HEK293 (cell line): ENCODE results near the gene CREB5.
A peak's percentile ranks its signal among the peaks of the same experiment; 100 is the strongest.

Experiments
- AEBP2 ChIP-seq: fragments of 450-650 bp; formaldehyde crosslinking; IDR thresholded peaks from 2 replicates; pipeline ENCODE4 v1.5.1; 2016; ENCODE audit warnings: missing biosample characterization, missing genetic modification characterization, borderline replicate concordance
- BCL11A ChIP-seq: fragments of 450-650 bp; formaldehyde crosslinking; IDR thresholded peaks from 2 replicates; pipeline ENCODE4 v1.5.1; 2016; ENCODE audit warnings: low read depth, missing biosample characterization, missing genetic modification characterization
- GFI1B ChIP-seq: fragments of 450-650 bp; formaldehyde crosslinking; IDR thresholded peaks from 2 replicates; pipeline ENCODE4 v1.5.1; 2016; ENCODE audit warnings: missing biosample characterization, missing genetic modification characterization
- HIC1 ChIP-seq: fragments of 450-650 bp; formaldehyde crosslinking; IDR thresholded peaks from 2 replicates; pipeline ENCODE4 v1.5.1; 2016; ENCODE audit warnings: missing biosample characterization, missing genetic modification characterization
- KLF7 ChIP-seq: fragments of 450-650 bp; formaldehyde crosslinking; IDR thresholded peaks from 2 replicates; pipeline ENCODE4 v1.5.1; 2016; ENCODE audit warnings: missing biosample characterization, missing genetic modification characterization, borderline replicate concordance
- PRDM4 ChIP-seq: fragments of 450-650 bp; formaldehyde crosslinking; IDR thresholded peaks from 2 replicates; pipeline ENCODE4 v1.5.1; 2017; ENCODE audit warnings: missing biosample characterization, missing genetic modification characterization
- TRIM28 ChIP-seq: IDR thresholded peaks from 2 replicates; pipeline ENCODE4 v1.6.1; 2011; ENCODE audit warnings: low read length, control low read depth, borderline replicate concordance
- YY1 ChIP-seq: fragments of 450-650 bp; formaldehyde crosslinking; IDR thresholded peaks from 2 replicates; pipeline ENCODE4 v1.5.1; 2018; ENCODE audit warnings: missing biosample characterization, missing genetic modification characterization
- YY2 ChIP-seq: fragments of 450-650 bp; formaldehyde crosslinking; IDR thresholded peaks from 2 replicates; pipeline ENCODE4 v1.5.1; 2016; ENCODE audit warnings: missing biosample characterization, missing genetic modification characterization
- ZBTB48 ChIP-seq: fragments of 450-650 bp; formaldehyde crosslinking; IDR thresholded peaks from 2 replicates; pipeline ENCODE4 v1.5.1; 2016; ENCODE audit warnings: missing biosample characterization, missing genetic modification characterization
- ZBTB7A ChIP-seq: fragments of 450-650 bp; formaldehyde crosslinking; IDR thresholded peaks from 2 replicates; pipeline ENCODE4 v1.5.1; 2016; ENCODE audit warnings: low read depth, missing biosample characterization, missing genetic modification characterization
- ZFP41 ChIP-seq: fragments of 450-650 bp; formaldehyde crosslinking; IDR thresholded peaks from 2 replicates; pipeline ENCODE4 v1.5.1; 2016; ENCODE audit warnings: missing biosample characterization, missing genetic modification characterization, borderline replicate concordance
- ZFP69B ChIP-seq: fragments of 450-650 bp; formaldehyde crosslinking; IDR thresholded peaks from 2 replicates; pipeline ENCODE4 v1.5.1; 2016; ENCODE audit warnings: missing biosample characterization, missing genetic modification characterization
- ZNF132 ChIP-seq: fragments of 450-650 bp; formaldehyde crosslinking; IDR thresholded peaks from 2 replicates; pipeline ENCODE4 v1.5.1; 2017; ENCODE audit warnings: missing biosample characterization, missing genetic modification characterization, borderline replicate concordance
- ZNF140 ChIP-seq: fragments of 450-650 bp; formaldehyde crosslinking; IDR thresholded peaks from 2 replicates; pipeline ENCODE4 v1.5.1; 2016; ENCODE audit warnings: missing biosample characterization, missing genetic modification characterization
- ZNF155 ChIP-seq: fragments of 450-650 bp; formaldehyde crosslinking; IDR thresholded peaks from 2 replicates; pipeline ENCODE4 v1.5.1; 2016; ENCODE audit warnings: missing biosample characterization, missing genetic modification characterization
- ZNF2 ChIP-seq: fragments of 450-650 bp; formaldehyde crosslinking; IDR thresholded peaks from 2 replicates; pipeline ENCODE4 v1.5.1; 2016; ENCODE audit warnings: missing biosample characterization, missing genetic modification characterization
- ZNF211 ChIP-seq: fragments of 450-650 bp; formaldehyde crosslinking; IDR thresholded peaks from 2 replicates; pipeline ENCODE4 v1.5.1; 2016; ENCODE audit warnings: low read depth, missing biosample characterization, missing genetic modification characterization
- ZNF280C ChIP-seq: fragments of 450-650 bp; formaldehyde crosslinking; IDR thresholded peaks from 2 replicates; pipeline ENCODE4 v1.5.1; 2016; ENCODE audit warnings: missing biosample characterization, missing genetic modification characterization
- ZNF416 ChIP-seq: fragments of 450-650 bp; formaldehyde crosslinking; IDR thresholded peaks from 2 replicates; pipeline ENCODE4 v1.5.1; 2016; ENCODE audit warnings: missing biosample characterization, missing genetic modification characterization
- ZNF473 ChIP-seq: fragments of 450-650 bp; formaldehyde crosslinking; IDR thresholded peaks from 2 replicates; pipeline ENCODE4 v1.5.1; 2017; ENCODE audit warnings: missing biosample characterization, missing genetic modification characterization
- ZNF48 ChIP-seq: fragments of 450-650 bp; formaldehyde crosslinking; IDR thresholded peaks from 2 replicates; pipeline ENCODE4 v1.5.1; 2016; ENCODE audit warnings: missing biosample characterization, missing genetic modification characterization
- ZNF529 ChIP-seq: fragments of 450-650 bp; formaldehyde crosslinking; IDR thresholded peaks from 2 replicates; pipeline ENCODE4 v1.5.1; 2017; ENCODE audit warnings: missing genetic modification characterization, missing biosample characterization; ENCODE audit not compliant: insufficient replicate concordance
- ZNF600 ChIP-seq: fragments of 450-650 bp; formaldehyde crosslinking; IDR thresholded peaks from 2 replicates; pipeline ENCODE4 v1.5.1; 2016; ENCODE audit warnings: missing biosample characterization, missing genetic modification characterization
- ZNF660 ChIP-seq: fragments of 450-650 bp; IDR thresholded peaks from 2 replicates; pipeline ENCODE4 v1.5.1; 2018; ENCODE audit warnings: missing biosample characterization, mild to moderate bottlenecking, missing genetic modification characterization
- ZNF670 ChIP-seq: fragments of 450-650 bp; formaldehyde crosslinking; IDR thresholded peaks from 2 replicates; pipeline ENCODE4 v1.5.1; 2016; ENCODE audit warnings: missing biosample characterization, missing genetic modification characterization, low read depth
- ZNF677 ChIP-seq: fragments of 450-650 bp; IDR thresholded peaks from 2 replicates; pipeline ENCODE4 v1.5.0; 2018; ENCODE audit warnings: missing biosample characterization, mild to moderate bottlenecking, missing genetic modification characterization, moderate library complexity
- ZNF776 ChIP-seq: fragments of 450-650 bp; formaldehyde crosslinking; IDR thresholded peaks from 2 replicates; pipeline ENCODE4 v1.5.0; 2017; ENCODE audit warnings: missing biosample characterization, missing genetic modification characterization, borderline replicate concordance
- ZNF792 ChIP-seq: fragments of 450-650 bp; formaldehyde crosslinking; IDR thresholded peaks from 2 replicates; pipeline ENCODE4 v1.5.1; 2016; ENCODE audit warnings: missing biosample characterization, missing genetic modification characterization
- ZNF843 ChIP-seq: fragments of 450-650 bp; formaldehyde crosslinking; IDR thresholded peaks from 2 replicates; pipeline ENCODE4 v1.5.1; 2016; ENCODE audit warnings: missing biosample characterization, missing genetic modification characterization
- TF ChIP-seq, protein P1 (sequence below): fragments of 450-650 bp; formaldehyde crosslinking; IDR thresholded peaks from 2 replicates; pipeline ENCODE4 v1.5.1; 2016; ENCODE audit warnings: missing biosample characterization, missing genetic modification characterization
- TF ChIP-seq, protein P2 (sequence below): fragments of 450-650 bp; formaldehyde crosslinking; IDR thresholded peaks from 2 replicates; pipeline ENCODE4 v1.5.1; 2017; ENCODE audit warnings: missing biosample characterization, missing genetic modification characterization

Gene CREB5

GRCh38 chr7:28621369-28621841 is 209.1 kb downstream of the CREB5 start (continued):
- no peak for TF ChIP-seq GFI1B (tag by site-specific recombination)
- no peak for TF ChIP-seq ZNF416 (tag by site-specific recombination)
- no peak for TF ChIP-seq YY1
- TF ChIP-seq KLF7 (tag by site-specific recombination): no peak
- TF ChIP-seq TRIM28: no peak
- TF ChIP-seq PRDM4 (tag by site-specific recombination): no peak
- TF ChIP-seq HIC1 (tag by site-specific recombination): no peak
- no peak for TF ChIP-seq ZNF529 (tag by site-specific recombination)
- TF ChIP-seq ZNF843 (tag by site-specific recombination): peak; percentile 72
- TF ChIP-seq, protein P1, sequence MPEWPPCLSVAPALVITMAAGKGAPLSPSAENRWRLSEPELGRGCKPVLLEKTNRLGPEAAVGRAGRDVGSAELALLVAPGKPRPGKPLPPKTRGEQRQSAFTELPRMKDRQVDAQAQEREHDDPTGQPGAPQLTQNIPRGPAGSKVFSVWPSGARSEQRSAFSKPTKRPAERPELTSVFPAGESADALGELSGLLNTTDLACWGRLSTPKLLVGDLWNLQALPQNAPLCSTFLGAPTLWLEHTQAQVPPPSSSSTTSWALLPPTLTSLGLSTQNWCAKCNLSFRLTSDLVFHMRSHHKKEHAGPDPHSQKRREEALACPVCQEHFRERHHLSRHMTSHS: no peak
- TF ChIP-seq ZNF2 (tag by site-specific recombination): no peak
- no peak for TF ChIP-seq ZNF660 (tag by site-specific recombination)
- no peak for TF ChIP-seq ZNF776 (tag by site-specific recombination)
- TF ChIP-seq ZNF473: no peak
- no peak for TF ChIP-seq AEBP2 (tag by site-specific recombination)
- TF ChIP-seq BCL11A: no peak
- TF ChIP-seq, protein P2, sequence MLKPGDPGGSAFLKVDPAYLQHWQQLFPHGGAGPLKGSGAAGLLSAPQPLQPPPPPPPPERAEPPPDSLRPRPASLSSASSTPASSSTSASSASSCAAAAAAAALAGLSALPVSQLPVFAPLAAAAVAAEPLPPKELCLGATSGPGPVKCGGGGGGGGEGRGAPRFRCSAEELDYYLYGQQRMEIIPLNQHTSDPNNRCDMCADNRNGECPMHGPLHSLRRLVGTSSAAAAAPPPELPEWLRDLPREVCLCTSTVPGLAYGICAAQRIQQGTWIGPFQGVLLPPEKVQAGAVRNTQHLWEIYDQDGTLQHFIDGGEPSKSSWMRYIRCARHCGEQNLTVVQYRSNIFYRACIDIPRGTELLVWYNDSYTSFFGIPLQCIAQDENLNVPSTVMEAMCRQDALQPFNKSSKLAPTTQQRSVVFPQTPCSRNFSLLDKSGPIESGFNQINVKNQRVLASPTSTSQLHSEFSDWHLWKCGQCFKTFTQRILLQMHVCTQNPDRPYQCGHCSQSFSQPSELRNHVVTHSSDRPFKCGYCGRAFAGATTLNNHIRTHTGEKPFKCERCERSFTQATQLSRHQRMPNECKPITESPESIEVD (tag by site-specific recombination): no peak
- TF ChIP-seq ZNF792 (tag by site-specific recombination): no peak
- no peak for TF ChIP-seq ZNF677 (tag by site-specific recombination)
- no peak for TF ChIP-seq ZNF155 (tag by site-specific recombination)
- TF ChIP-seq ZNF211 (tag by site-specific recombination): no peak
- TF ChIP-seq ZNF280C (tag by site-specific recombination): no peak
- TF ChIP-seq ZNF600 (tag by site-specific recombination): peak; percentile 60
- no peak for TF ChIP-seq ZNF132 (tag by site-specific recombination)
- no peak for TF ChIP-seq ZFP41 (tag by site-specific recombination)
- no peak for TF ChIP-seq YY2 (tag by site-specific recombination)
- no peak for TF ChIP-seq ZNF670 (tag by site-specific recombination)
- no peak for TF ChIP-seq ZBTB7A (tag by site-specific recombination)
- no peak for TF ChIP-seq ZFP69B (tag by site-specific recombination)
- no peak for TF ChIP-seq ZNF48 (tag by site-specific recombination)
- TF ChIP-seq ZNF140 (tag by site-specific recombination): no peak
- no peak for TF ChIP-seq ZBTB48 (tag by site-specific recombination)
